WTC11 (cell line): ENCODE data around the gene STAM2. TPM values are rescaled to one million over a fixed set of nuclear protein-coding genes. Genes with fewer than 3 reads are reported as not detected.

Source experiments
- ATAC-seq: fragments of 200-7000 bp; cut with Tn5 transposase; 2 replicates; pipeline ENCODE4 v1.10.0; 2021; ENCODE audit warnings: mild to moderate bottlenecking, moderate library complexity
- CTCF ChIA-PET: fragments of 300-600 bp; sonication (Branson Sonifier 250); formaldehyde crosslinking; loops from one replicate; lab custom pipeline; 2021; ENCODE audit warnings: antibody characterized with exemption; lab: Charles Lee
- POLR2A ChIA-PET: fragments of 350-600 bp; sonication (Branson Sonifier 250); formaldehyde crosslinking; loops from one replicate; lab custom pipeline; 2021; ENCODE audit warnings: antibody characterized with exemption; lab: Charles Lee
- DNase-seq: peaks from one replicate; pipeline ENCODE4 v3.0.0; 2021; ENCODE audit warnings: low spot score
- H3K27ac Mint-ChIP-seq: 2 replicates; pipeline ENCODE4 v1.8.0; 2021; ENCODE audit warnings: mixed read lengths
- H3K27me3 Mint-ChIP-seq: 2 replicates; pipeline ENCODE4 v1.8.0; 2021; ENCODE audit warnings: low read depth, mild to moderate bottlenecking, moderate library complexity, mixed read lengths
- H3K36me3 Mint-ChIP-seq: 2 replicates; pipeline ENCODE4 v1.8.0; 2021; ENCODE audit warnings: mixed read lengths
- H3K4me1 Mint-ChIP-seq: 2 replicates; pipeline ENCODE4 v1.8.0; 2022; ENCODE audit warnings: mixed read lengths
- H3K4me3 Mint-ChIP-seq: 2 replicates; pipeline ENCODE4 v1.8.0; 2021; ENCODE audit warnings: mild to moderate bottlenecking, moderate library complexity, mixed read lengths
- H3K9me3 Mint-ChIP-seq: 2 replicates; pipeline ENCODE4 v1.8.0; 2021; ENCODE audit warnings: mixed read lengths
- ELF4 ChIP-seq: sonication (generic); formaldehyde crosslinking; IDR thresholded peaks from 2 replicates; pipeline ENCODE4 v1.8.1; 2022; ENCODE audit warnings: low read depth, mild to moderate bottlenecking, moderate library complexity, missing genetic modification reagents
- ESRRA ChIP-seq: sonication (generic); formaldehyde crosslinking; IDR thresholded peaks from 2 replicates; pipeline ENCODE4 v1.8.1; 2022; ENCODE audit warnings: mild to moderate bottlenecking, missing genetic modification reagents, borderline replicate concordance
- GABPB1 ChIP-seq: sonication (generic); formaldehyde crosslinking; IDR thresholded peaks from 2 replicates; pipeline ENCODE4 v1.8.1; 2023; ENCODE audit warnings: mild to moderate bottlenecking, missing genetic modification reagents
- GRHL2 ChIP-seq: fragments of 250-450 bp; sonication (Bioruptor Pico); IDR thresholded peaks from 2 replicates; pipeline ENCODE4 v1.8.0; 2022; ENCODE audit warnings: mild to moderate bottlenecking, moderate library complexity; ENCODE audit not compliant: insufficient replicate concordance, severe bottlenecking
- RORB ChIP-seq: fragments of 250-450 bp; sonication (Bioruptor Pico); IDR thresholded peaks from 2 replicates; pipeline ENCODE4 v1.9.0; 2021; ENCODE audit warnings: mild to moderate bottlenecking
- ZNF121 ChIP-seq: sonication (generic); formaldehyde crosslinking; IDR thresholded peaks from 2 replicates; pipeline ENCODE4 v1.8.0; 2023; ENCODE audit warnings: missing genetic modification reagents
- total RNA-seq: library from RNA; stranded (reverse); gene quantifications from 3 replicates; pipeline ENCODE4 v1.2.3, GENCODE V29; 2021
- TF ChIP-seq, protein P1 (sequence below): sonication (generic); formaldehyde crosslinking; IDR thresholded peaks from 2 replicates; pipeline ENCODE4 v1.8.1; 2023; ENCODE audit warnings: mild to moderate bottlenecking, missing genetic modification reagents, borderline replicate concordance
- TF ChIP-seq, protein P2 (sequence below): sonication (generic); formaldehyde crosslinking; IDR thresholded peaks from 2 replicates; pipeline ENCODE4 v1.8.1; 2023; ENCODE audit warnings: mild to moderate bottlenecking, missing genetic modification reagents, moderate library complexity
- TF ChIP-seq, protein P3 (sequence below): sonication (generic); formaldehyde crosslinking; IDR thresholded peaks from 2 replicates; pipeline ENCODE4 v1.8.0; 2023; ENCODE audit warnings: mild to moderate bottlenecking, missing genetic modification reagents
- TF ChIP-seq, protein P4 (sequence below): sonication (generic); formaldehyde crosslinking; IDR thresholded peaks from 2 replicates; pipeline ENCODE4 v1.8.0; 2022; ENCODE audit warnings: mild to moderate bottlenecking, missing genetic modification reagents
- TF ChIP-seq, protein P5 (sequence below): fragments of 250-450 bp; sonication (Bioruptor Pico); IDR thresholded peaks from 2 replicates; pipeline ENCODE4 v1.9.0; 2021; ENCODE audit warnings: mild to moderate bottlenecking, borderline replicate concordance
- TF ChIP-seq, protein P6 (sequence below): sonication (generic); formaldehyde crosslinking; IDR thresholded peaks from 2 replicates; pipeline ENCODE4 v1.8.0; 2023; ENCODE audit warnings: missing genetic modification reagents
- TF ChIP-seq, protein P7 (sequence below): fragments of 250-450 bp; sonication (Bioruptor Pico); IDR thresholded peaks from 2 replicates; pipeline ENCODE4 v1.9.0; 2021; ENCODE audit warnings: moderate library complexity, mild to moderate bottlenecking, inconsistent platforms, borderline replicate concordance
- TF ChIP-seq, protein P8 (sequence below): sonication (generic); formaldehyde crosslinking; IDR thresholded peaks from 2 replicates; pipeline ENCODE4 v1.8.1; 2022; ENCODE audit warnings: low read depth, mild to moderate bottlenecking, moderate library complexity, missing genetic modification reagents, borderline replicate concordance

STAM2 gene
- total RNA-seq, 1 experiment from 2014 or later: 9.0 TPM

DNA sequence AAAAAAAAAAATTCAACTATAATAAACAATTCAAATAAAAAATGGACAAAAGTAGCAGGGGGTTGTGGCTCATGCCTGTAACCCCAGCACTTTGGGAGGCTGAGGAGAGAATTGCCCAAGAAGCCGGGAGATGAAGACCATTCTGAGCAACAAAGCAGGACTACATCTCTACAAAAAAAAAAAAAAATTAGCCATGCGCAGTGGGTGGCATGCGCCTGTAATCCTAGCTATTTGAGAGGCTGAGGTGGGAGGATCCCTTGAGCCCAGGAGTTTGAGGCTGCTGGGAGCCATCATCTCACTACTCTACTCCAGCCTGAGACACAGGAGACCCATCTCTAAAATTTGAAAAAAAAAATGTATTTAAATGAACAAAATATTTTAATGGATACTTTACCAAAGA lies 72.3 kb downstream of the STAM2 start (continued):
- TF ChIP-seq, protein P1, sequence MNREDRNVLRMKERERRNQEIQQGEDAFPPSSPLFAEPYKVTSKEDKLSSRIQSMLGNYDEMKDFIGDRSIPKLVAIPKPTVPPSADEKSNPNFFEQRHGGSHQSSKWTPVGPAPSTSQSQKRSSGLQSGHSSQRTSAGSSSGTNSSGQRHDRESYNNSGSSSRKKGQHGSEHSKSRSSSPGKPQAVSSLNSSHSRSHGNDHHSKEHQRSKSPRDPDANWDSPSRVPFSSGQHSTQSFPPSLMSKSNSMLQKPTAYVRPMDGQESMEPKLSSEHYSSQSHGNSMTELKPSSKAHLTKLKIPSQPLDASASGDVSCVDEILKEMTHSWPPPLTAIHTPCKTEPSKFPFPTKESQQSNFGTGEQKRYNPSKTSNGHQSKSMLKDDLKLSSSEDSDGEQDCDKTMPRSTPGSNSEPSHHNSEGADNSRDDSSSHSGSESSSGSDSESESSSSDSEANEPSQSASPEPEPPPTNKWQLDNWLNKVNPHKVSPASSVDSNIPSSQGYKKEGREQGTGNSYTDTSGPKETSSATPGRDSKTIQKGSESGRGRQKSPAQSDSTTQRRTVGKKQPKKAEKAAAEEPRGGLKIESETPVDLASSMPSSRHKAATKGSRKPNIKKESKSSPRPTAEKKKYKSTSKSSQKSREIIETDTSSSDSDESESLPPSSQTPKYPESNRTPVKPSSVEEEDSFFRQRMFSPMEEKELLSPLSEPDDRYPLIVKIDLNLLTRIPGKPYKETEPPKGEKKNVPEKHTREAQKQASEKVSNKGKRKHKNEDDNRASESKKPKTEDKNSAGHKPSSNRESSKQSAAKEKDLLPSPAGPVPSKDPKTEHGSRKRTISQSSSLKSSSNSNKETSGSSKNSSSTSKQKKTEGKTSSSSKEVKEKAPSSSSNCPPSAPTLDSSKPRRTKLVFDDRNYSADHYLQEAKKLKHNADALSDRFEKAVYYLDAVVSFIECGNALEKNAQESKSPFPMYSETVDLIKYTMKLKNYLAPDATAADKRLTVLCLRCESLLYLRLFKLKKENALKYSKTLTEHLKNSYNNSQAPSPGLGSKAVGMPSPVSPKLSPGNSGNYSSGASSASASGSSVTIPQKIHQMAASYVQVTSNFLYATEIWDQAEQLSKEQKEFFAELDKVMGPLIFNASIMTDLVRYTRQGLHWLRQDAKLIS (CRISPR knock-in tag): no peak
- TF ChIP-seq, protein P2, sequence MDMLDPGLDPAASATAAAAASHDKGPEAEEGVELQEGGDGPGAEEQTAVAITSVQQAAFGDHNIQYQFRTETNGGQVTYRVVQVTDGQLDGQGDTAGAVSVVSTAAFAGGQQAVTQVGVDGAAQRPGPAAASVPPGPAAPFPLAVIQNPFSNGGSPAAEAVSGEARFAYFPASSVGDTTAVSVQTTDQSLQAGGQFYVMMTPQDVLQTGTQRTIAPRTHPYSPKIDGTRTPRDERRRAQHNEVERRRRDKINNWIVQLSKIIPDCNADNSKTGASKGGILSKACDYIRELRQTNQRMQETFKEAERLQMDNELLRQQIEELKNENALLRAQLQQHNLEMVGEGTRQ: no peak

DNA sequence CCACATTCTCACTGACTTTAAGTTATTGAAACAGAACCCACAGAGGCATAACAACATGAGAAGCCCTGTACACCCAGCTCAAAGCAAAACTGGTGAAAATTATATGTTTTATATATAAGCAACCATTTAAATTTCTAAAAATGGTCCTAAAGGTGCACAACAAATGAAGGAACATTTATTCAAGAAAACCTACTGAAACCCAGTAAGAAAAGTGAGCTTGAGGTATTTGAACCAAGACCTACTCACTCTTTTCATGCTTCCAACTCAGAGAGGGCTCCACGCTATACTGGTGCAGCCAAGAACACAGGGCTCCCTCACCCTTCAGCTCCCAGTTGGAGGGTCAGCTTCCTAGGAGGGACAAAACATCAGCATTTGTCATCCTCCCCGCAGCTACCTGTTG lies 74.6 kb downstream of the STAM2 start:
- no peak for TF ChIP-seq RORB
- TF ChIP-seq, protein P3, sequence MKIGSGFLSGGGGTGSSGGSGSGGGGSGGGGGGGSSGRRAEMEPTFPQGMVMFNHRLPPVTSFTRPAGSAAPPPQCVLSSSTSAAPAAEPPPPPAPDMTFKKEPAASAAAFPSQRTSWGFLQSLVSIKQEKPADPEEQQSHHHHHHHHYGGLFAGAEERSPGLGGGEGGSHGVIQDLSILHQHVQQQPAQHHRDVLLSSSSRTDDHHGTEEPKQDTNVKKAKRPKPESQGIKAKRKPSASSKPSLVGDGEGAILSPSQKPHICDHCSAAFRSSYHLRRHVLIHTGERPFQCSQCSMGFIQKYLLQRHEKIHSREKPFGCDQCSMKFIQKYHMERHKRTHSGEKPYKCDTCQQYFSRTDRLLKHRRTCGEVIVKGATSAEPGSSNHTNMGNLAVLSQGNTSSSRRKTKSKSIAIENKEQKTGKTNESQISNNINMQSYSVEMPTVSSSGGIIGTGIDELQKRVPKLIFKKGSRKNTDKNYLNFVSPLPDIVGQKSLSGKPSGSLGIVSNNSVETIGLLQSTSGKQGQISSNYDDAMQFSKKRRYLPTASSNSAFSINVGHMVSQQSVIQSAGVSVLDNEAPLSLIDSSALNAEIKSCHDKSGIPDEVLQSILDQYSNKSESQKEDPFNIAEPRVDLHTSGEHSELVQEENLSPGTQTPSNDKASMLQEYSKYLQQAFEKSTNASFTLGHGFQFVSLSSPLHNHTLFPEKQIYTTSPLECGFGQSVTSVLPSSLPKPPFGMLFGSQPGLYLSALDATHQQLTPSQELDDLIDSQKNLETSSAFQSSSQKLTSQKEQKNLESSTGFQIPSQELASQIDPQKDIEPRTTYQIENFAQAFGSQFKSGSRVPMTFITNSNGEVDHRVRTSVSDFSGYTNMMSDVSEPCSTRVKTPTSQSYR (CRISPR knock-in tag): no peak
- TF ChIP-seq, protein P4, sequence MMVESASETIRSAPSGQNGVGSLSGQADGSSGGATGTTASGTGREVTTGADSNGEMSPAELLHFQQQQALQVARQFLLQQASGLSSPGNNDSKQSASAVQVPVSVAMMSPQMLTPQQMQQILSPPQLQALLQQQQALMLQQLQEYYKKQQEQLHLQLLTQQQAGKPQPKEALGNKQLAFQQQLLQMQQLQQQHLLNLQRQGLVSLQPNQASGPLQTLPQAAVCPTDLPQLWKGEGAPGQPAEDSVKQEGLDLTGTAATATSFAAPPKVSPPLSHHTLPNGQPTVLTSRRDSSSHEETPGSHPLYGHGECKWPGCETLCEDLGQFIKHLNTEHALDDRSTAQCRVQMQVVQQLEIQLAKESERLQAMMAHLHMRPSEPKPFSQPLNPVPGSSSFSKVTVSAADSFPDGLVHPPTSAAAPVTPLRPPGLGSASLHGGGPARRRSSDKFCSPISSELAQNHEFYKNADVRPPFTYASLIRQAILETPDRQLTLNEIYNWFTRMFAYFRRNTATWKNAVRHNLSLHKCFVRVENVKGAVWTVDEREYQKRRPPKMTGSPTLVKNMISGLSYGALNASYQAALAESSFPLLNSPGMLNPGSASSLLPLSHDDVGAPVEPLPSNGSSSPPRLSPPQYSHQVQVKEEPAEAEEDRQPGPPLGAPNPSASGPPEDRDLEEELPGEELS (CRISPR knock-in tag): no peak
- TF ChIP-seq, all 79 proteins: peak for 0
- Mint-ChIP-seq H3K4me3 (no peak overlapping the region), H3K27me3 (peaks cover 56% of the 10 kb centered on the region), H3K4me1 (peaks cover 18% of the 10 kb centered on the region), H3K27ac (no peak overlapping the region), H3K9me3 (no peaks in the 10 kb centered on the region), H3K36me3 (no peaks in the 10 kb centered on the region)
- DNase-seq (no peak), ATAC-seq (no peak)
- POLR2A ChIA-PET: interaction anchor here (0.9 kb wide), 1 partner anchor 10 kb away, joined by 3 read pairs; no protein-coding TSS in a partner anchor
- CTCF ChIA-PET: no interaction called here

DNA sequence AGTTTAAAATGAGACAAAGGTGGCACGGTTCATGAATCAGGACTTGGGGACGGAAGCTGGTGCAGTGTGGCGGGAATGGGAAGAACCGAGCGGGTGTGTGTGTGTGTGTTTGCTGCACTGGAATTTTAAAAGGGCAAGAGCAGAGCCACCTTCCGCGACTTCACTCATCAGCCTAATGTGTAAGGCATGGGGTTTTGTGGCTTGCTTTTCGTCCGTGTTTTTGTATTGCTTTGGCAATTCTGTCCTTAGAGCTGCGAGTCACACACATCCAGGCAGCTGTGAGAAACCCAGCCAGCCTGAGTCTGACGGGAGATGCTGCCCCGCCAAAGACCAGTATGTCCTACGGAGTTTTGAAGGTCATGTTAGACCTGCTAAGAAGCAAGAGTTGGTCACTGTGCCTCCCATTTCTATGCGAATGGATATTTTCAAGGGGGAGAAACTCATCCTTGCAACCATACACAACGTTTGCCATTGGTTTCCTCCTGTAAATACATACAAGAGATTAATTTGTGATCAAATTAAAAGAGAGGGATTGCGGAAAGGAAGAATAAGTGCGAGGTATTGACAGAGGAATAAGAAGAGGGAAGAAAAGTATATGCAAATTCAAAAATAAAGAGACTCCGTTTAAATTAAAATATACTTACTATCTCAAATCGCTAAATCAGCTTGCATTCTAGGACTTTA lies 76.1 kb downstream of the STAM2 start:
- Mint-ChIP-seq H3K27me3 (peaks cover 67% of the 10 kb centered on the region), H3K4me1 (peaks cover 18% of the 10 kb centered on the region), H3K27ac (no peak overlapping the region), H3K4me3 (peak overlapping the region; percentile 88), H3K9me3 (no peaks in the 10 kb centered on the region), H3K36me3 (no peaks in the 10 kb centered on the region)
- DNase-seq (peak; percentile 22), ATAC-seq (peak; percentile 41)
- CTCF ChIA-PET: no interaction called here
- POLR2A ChIA-PET: no interaction called here
- TF ChIP-seq, protein P5, sequence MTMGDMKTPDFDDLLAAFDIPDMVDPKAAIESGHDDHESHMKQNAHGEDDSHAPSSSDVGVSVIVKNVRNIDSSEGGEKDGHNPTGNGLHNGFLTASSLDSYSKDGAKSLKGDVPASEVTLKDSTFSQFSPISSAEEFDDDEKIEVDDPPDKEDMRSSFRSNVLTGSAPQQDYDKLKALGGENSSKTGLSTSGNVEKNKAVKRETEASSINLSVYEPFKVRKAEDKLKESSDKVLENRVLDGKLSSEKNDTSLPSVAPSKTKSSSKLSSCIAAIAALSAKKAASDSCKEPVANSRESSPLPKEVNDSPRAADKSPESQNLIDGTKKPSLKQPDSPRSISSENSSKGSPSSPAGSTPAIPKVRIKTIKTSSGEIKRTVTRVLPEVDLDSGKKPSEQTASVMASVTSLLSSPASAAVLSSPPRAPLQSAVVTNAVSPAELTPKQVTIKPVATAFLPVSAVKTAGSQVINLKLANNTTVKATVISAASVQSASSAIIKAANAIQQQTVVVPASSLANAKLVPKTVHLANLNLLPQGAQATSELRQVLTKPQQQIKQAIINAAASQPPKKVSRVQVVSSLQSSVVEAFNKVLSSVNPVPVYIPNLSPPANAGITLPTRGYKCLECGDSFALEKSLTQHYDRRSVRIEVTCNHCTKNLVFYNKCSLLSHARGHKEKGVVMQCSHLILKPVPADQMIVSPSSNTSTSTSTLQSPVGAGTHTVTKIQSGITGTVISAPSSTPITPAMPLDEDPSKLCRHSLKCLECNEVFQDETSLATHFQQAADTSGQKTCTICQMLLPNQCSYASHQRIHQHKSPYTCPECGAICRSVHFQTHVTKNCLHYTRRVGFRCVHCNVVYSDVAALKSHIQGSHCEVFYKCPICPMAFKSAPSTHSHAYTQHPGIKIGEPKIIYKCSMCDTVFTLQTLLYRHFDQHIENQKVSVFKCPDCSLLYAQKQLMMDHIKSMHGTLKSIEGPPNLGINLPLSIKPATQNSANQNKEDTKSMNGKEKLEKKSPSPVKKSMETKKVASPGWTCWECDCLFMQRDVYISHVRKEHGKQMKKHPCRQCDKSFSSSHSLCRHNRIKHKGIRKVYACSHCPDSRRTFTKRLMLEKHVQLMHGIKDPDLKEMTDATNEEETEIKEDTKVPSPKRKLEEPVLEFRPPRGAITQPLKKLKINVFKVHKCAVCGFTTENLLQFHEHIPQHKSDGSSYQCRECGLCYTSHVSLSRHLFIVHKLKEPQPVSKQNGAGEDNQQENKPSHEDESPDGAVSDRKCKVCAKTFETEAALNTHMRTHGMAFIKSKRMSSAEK (CRISPR knock-in tag): no peak
- TF ChIP-seq, protein P6, sequence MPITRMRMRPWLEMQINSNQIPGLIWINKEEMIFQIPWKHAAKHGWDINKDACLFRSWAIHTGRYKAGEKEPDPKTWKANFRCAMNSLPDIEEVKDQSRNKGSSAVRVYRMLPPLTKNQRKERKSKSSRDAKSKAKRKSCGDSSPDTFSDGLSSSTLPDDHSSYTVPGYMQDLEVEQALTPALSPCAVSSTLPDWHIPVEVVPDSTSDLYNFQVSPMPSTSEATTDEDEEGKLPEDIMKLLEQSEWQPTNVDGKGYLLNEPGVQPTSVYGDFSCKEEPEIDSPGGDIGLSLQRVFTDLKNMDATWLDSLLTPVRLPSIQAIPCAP (CRISPR knock-in tag): no peak
- no peak for TF ChIP-seq GABPB1 (CRISPR knock-in tag)
- TF ChIP-seq, protein P7, sequence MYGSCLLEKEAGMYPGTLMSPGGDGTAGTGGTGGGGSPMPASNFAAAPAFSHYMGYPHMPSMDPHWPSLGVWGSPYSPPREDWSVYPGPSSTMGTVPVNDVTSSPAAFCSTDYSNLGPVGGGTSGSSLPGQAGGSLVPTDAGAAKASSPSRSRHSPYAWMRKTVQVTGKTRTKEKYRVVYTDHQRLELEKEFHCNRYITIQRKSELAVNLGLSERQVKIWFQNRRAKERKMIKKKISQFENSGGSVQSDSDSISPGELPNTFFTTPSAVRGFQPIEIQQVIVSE: no peak
- peak; percentile 57; the same call in 1 of the 2 replicates for TF ChIP-seq ZNF121 (CRISPR knock-in tag)
- TF ChIP-seq GRHL2 (CRISPR knock-in tag): no peak
- TF ChIP-seq, protein P8, sequence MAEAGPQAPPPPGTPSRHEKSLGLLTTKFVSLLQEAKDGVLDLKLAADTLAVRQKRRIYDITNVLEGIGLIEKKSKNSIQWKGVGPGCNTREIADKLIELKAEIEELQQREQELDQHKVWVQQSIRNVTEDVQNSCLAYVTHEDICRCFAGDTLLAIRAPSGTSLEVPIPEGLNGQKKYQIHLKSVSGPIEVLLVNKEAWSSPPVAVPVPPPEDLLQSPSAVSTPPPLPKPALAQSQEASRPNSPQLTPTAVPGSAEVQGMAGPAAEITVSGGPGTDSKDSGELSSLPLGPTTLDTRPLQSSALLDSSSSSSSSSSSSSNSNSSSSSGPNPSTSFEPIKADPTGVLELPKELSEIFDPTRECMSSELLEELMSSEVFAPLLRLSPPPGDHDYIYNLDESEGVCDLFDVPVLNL (CRISPR knock-in tag): no peak
- TF ChIP-seq ELF4 (CRISPR knock-in tag): no peak
- TF ChIP-seq ESRRA (CRISPR knock-in tag): peak; percentile 84
